SJSA1 (cell line): ENCODE data around the gene ZNF77. TPM values are rescaled to one million over a fixed set of nuclear protein-coding genes. Genes with fewer than 3 reads are reported as not detected.
"Not testable (repeated sequence)": the region's sequence is repeated elsewhere in the genome, so short reads cannot be mapped to it uniquely, and the experiment has no call there.

Experiments used
- DNase-seq, 2 experiments: peaks; one replicate each; pipeline ENCODE4 v3.0.0-alpha.2; 2015 to 2020; ENCODE audit warnings: low spot score in 2 of 2, low read depth in 1 of 2
- H3K27ac ChIP-seq: fragments of 250-450 bp; sonication (Bioruptor Pico); 2 replicates; pipeline ENCODE4 v1.5.1; 2020; ENCODE audit warnings: mild to moderate bottlenecking, moderate library complexity
- H3K27me3 ChIP-seq: fragments of 250-450 bp; sonication (Bioruptor Pico); replicated peaks from 2 replicates; pipeline ENCODE4 v1.5.1; 2020; ENCODE audit warnings: mild to moderate bottlenecking, moderate library complexity
- H3K36me3 ChIP-seq: fragments of 250-450 bp; sonication (Bioruptor Pico); 2 replicates; pipeline ENCODE4 v1.5.1; 2020; ENCODE audit warnings: mild to moderate bottlenecking
- H3K4me1 ChIP-seq: fragments of 250-450 bp; sonication (Bioruptor Pico); replicated peaks from 2 replicates; pipeline ENCODE4 v1.6.1; 2021; ENCODE audit warnings: mild to moderate bottlenecking
- H3K4me3 ChIP-seq: fragments of 250-450 bp; sonication (Bioruptor Pico); 2 replicates; pipeline ENCODE4 v1.5.1; 2020; ENCODE audit warnings: mild to moderate bottlenecking
- H3K9me3 ChIP-seq: fragments of 250-450 bp; sonication (Bioruptor Pico); replicated peaks from 2 replicates; pipeline ENCODE4 v1.5.1; 2020; ENCODE audit warnings: mild to moderate bottlenecking
- total RNA-seq: library from RNA; depleted of rRNA; stranded (reverse); fragments of >200 nt; shearing (Covaris generic); gene quantifications from 2 replicates; pipeline ENCODE4 v1.2.3, GENCODE V29; 2014; rRNA removed

The ZNF77 gene
- total RNA-seq = 4.5 and 5.6 TPM in 2 replicates

DNA sequence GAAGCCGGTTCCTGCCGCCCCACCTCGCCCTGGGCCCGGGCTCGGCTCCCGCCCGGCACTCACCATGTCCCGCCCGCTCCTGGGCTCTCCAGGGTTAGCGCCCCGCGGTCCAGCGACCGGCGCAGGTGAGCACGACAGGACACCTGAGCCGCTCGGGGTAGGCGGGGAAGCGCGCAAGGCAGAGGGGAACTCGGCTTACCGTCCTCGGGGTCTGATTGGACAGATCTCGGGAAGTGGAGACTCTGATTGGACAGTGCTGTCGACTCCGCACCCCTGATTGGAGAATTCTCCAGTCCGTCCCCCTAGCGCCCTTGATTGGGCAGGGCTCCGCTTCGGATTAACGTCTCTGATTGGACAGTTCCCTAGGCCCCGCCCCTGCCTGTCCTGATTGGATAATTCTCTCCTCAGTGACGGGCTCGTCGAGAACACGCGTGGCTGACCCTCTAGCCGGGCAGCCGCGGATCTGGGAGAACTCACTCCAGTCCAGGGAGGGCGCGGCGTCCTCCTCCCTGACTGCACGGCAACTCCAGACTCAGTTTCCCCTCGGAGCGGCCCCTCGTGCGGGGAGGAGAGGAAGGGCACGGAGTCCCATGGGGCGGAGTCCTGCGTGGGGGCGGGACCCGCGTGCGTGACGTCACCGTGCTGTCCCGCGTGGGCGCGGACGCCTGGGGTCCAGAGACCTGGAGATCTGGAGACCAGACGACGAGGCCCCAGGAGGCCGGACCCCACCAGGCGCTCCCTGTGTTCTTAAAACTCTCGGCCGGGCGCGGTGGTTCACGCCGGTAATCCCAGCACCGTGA lies at the start of gene ZNF77:
ZNF77 (minus strand) TSS at position 197 of the 800 bp plus-strand sequence; CDS start at position 66, 131 bp downstream.
- peaks cover 5% of the 10 kb centered on the region for H3K4me1 ChIP-seq
- no peaks in the 10 kb centered on the region for H3K9me3 ChIP-seq
- H3K4me3 ChIP-seq = peak within 1 kb of the TSS; percentile 74
- peak; percentile 98 to 99 for DNase-seq
- H3K36me3 ChIP-seq = peaks cover 6% of the 10 kb centered on the region; the same call in 1 of the 2 replicates
- peak within 1 kb of the TSS; percentile 62 for H3K27ac ChIP-seq
- no peaks in the 10 kb centered on the region for H3K27me3 ChIP-seq

DNA sequence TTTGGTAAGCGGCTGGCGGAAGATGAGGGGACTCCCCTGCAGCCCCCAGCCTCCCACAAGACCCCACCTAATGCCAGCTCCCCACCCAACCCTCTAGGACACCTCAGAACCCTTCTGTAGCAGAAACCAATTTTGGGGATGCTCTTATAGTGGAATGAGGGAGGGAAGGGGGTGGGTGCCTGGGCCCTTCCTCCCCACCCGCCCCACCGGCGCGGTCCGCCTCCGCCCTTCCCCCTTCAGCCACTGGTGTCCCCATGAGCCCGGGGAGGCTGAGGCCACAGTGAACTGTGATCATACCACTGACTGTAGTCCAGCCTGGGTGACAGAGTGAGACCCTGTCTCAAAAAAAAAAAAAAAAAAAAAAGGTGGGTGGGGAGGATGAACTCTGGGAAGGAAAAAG lies 48.8 kb upstream of the ZNF77 start:
- no peak for DNase-seq
- no peak overlapping the region for H3K27ac ChIP-seq
- H3K27me3 ChIP-seq = no peaks in the 10 kb centered on the region
- H3K4me3 ChIP-seq = no peak overlapping the region
- no peaks in the 10 kb centered on the region for H3K9me3 ChIP-seq
- H3K36me3 ChIP-seq = no peaks in the 10 kb centered on the region
- H3K4me1 ChIP-seq = no peaks in the 10 kb centered on the region

DNA sequence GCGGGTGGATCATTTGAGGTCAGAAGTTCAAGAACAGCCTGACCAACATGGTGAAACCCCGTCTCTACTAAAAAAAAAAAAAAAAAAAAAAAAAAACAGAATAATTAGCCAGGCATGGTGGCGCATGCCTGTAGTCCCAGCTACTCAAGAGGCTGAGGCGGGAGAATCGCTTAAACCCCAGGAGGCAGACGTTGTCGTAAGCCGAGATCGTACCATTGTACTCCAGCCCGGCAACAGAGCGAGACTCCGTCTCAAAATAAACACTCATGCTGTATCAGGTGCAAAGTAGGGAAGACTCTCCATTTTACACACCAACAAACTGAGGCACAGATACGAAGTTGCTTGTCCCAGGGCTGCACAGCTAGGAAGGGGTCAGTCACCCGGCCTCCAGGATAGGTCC lies 48.2 kb upstream of the ZNF77 start:
- Histone ChIP-seq H3K27me3 (no peaks in the 10 kb centered on the region), H3K27ac (no peak overlapping the region), H3K4me3 (no peak overlapping the region), H3K4me1 (no peaks in the 10 kb centered on the region), H3K9me3 (no peaks in the 10 kb centered on the region), H3K36me3 (no peaks in the 10 kb centered on the region)
- DNase-seq = no peak

DNA sequence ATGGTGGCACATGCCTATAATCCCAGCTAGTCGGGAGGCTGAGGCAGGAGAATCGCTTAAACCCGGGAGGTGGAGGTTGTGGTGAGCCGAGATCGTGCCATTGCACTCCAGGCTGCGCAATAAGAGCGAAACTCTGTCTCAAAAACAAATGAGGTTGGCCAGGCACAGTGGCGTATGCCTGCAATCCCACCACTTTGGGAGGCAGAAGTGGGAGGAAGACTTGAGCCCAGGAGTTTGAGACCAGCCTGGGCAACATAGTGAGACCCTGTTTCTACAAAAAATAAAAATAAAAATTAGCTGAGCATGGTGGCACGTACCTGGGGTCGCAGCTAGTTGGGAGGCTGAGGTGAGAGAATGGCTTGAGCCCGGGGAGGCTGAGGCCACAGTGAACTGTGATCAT lies 47.6 kb upstream of the ZNF77 start:
- not testable (repeated sequence) for H3K27ac ChIP-seq, H3K9me3 ChIP-seq, H3K4me1 ChIP-seq, H3K27me3 ChIP-seq, DNase-seq, H3K36me3 ChIP-seq, H3K4me3 ChIP-seq

DNA sequence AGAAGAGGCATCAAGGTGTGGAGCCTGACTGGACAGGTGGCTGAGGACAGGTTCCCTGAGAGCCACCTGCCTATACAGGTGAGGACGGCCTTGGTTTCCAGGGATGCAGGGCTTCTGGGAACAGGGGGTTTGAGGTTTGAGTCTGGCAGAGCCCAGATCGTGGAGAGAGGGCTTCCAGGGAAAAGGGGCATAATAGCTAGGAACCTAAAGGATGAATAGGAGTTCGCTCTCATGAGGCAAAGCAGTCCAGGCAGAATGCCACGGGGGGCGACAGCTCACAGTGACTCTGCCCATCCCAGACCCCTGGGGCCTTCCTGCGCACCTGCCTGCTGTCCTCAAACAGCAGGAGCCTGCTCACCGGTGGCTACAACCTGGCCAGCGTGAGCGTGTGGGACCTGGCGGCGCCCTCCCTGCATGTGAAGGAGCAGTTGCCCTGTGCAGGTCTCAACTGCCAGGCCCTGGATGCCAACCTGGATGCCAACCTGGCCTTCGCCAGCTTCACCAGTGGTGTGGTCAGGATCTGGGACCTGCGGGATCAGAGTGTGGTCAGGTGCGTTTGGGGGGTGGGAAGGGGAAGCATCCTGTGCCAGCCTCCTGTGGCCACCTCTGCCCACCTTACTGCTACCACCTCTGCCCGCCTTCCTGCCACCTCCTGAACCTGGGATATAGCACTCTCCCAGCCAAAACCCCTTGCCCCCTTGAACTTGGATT lies 44.6 kb upstream of the ZNF77 start:
- peaks cover 2% of the 10 kb centered on the region for H3K4me1 ChIP-seq
- H3K36me3 ChIP-seq = no peaks in the 10 kb centered on the region
- no peaks in the 10 kb centered on the region for H3K27me3 ChIP-seq
- no peak overlapping the region for H3K27ac ChIP-seq
- H3K4me3 ChIP-seq = no peak overlapping the region
- H3K9me3 ChIP-seq = no peaks in the 10 kb centered on the region
- DNase-seq = no peak

DNA sequence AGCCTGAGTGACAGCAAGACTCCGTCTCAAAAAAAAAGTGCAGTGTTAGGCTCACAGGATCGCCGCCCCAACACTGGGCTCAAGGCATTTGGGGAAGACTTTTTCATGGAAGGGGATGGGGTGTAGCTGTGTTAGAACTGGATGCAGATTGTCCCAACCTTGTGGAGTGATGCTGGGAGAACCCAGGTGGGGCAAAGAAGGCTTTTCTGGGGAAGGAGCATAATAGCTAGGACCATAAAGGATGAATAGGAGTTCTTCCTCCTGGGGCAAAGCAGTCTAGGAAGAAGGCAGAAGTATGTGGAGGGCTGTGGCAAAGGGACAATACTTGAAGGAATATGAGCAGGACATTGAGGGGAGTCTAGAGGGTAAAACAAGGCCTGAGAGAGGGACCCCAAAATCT lies 43.8 kb upstream of the ZNF77 start:
- no peaks in the 10 kb centered on the region for H3K36me3 ChIP-seq
- peaks cover 11% of the 10 kb centered on the region for H3K4me1 ChIP-seq
- no peaks in the 10 kb centered on the region for H3K9me3 ChIP-seq
- DNase-seq = no peak
- H3K4me3 ChIP-seq = no peak overlapping the region
- no peaks in the 10 kb centered on the region for H3K27me3 ChIP-seq
- H3K27ac ChIP-seq = no peak overlapping the region

DNA sequence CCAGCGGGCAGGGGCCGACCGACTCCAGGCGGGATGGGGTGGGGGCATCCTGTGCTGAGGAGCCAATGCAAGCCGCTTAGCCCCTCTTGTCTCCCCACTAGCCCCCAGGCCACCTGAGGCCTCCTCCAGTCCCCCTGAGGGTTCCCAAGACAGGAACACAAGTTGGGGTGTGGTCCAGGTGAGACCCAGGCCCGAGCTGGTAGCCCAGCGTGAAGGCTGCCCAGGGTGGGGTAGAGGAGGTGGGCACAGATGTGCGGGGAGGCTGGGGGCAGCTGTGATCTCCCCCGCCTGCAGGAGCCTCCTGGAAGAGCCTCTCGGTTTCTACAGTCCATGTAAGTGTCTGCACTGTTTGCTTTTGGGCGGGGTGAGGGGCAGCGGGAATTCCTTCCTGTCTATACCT lies 43.0 kb upstream of the ZNF77 start:
- H3K27ac ChIP-seq = no peak overlapping the region
- H3K4me1 ChIP-seq = peaks cover 18% of the 10 kb centered on the region
- DNase-seq = no peak
- H3K9me3 ChIP-seq = no peaks in the 10 kb centered on the region
- H3K27me3 ChIP-seq = no peaks in the 10 kb centered on the region
- no peaks in the 10 kb centered on the region for H3K36me3 ChIP-seq
- H3K4me3 ChIP-seq = no peak overlapping the region

DNA sequence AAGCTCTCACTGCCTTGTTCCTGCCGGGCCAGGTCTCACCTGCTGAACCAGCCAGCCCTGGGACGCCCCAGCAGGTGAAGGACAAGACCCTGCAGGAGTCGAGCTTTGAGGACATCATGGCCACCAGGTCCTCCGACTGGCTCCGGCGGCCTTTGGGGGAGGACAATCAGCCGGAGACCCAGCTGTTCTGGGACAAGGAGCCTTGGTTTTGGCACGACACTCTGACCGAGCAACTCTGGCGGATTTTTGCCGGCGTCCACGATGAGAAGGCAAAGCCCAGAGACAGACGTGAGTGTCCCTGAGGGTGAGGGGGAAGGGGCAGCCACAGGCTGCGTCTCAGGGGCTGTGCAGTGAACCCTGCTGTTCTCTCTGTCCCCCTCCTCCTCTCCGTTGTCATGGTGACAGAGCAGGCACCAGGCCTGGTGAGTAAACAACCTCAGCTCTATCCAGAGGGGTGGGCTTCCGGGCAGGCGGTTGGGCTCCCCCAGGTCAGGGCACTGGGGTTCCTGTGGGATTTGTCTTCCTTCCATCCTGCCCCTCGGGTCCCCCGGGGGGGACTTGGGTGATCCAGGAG lies 42.3 kb upstream of the ZNF77 start:
- Histone ChIP-seq H3K9me3 (no peaks in the 10 kb centered on the region), H3K27ac (no peak overlapping the region), H3K4me1 (peaks cover 21% of the 10 kb centered on the region), H3K36me3 (no peaks in the 10 kb centered on the region), H3K4me3 (no peak overlapping the region), H3K27me3 (no peaks in the 10 kb centered on the region)
- DNase-seq = no peak

DNA sequence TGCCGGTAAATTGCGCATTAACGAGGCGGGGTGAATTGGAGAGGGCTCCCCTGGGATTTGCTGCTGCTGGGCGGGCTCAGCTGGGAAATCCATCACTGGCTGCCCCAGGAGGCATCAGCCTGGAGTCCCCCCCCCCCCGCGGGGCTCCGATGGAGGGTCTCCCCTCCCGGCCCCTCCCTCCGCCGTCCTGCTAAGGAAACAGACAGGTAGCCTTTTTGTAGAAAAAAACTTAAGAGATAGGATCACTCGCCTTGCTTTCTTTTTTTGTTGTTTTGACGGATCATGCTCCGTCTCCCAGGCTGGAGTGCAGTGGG lies 39.4 kb upstream of the ZNF77 start:
- H3K4me1 ChIP-seq = peaks cover 21% of the 10 kb centered on the region

DNA sequence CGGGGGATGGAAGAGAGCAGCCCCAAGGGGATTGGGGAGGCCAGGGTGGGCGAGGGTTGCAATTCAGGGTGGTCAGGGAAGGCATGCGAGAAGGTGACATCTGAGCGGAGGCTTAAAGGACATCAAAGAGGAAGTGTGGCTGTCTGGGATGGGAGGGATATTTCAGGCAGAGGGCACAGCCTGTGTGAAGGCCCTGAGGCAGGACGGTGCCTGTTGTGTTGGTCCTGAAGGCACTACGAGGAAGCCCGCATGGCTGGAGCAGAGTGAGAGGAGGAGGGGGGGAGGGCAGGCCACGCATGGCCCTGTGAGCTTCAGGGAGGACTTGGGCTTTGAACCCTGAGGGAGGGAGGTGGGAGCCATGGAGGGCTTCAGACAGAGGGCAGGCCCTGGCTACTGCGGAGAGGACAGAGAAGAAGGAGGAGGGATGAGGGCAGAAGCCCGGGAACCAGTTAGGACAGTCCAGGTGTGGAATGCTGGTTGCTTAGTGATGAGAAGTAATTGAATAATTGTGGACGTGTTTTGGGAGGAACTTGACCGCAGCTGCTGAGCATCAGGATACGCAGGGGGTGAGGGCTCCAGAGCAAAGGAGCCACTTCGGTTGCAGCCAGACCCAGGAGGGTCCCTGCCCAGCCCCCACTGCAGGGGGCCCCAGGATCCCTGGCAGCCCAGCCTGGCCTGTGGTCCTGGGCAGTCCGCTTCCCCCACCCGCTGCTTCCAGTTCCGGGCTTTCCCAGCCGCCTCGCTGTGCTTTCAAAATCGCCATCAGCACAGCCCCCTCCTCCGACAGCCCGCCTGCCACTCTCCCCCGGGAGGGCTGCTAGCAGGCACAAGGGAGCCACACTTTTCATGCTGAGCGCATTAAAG lies 38.8 kb upstream of the ZNF77 start:
- H3K4me3 ChIP-seq = peak overlapping the region; percentile 40
- no peaks in the 10 kb centered on the region for H3K36me3 ChIP-seq
- DNase-seq = peak; percentile 54 to 58
- H3K9me3 ChIP-seq = no peaks in the 10 kb centered on the region
- H3K27ac ChIP-seq = no peak overlapping the region
- no peaks in the 10 kb centered on the region for H3K27me3 ChIP-seq
- H3K4me1 ChIP-seq = peaks cover 21% of the 10 kb centered on the region

More for the DNA sequence above, 39.4 kb upstream of the ZNF77 start:
- no peak overlapping the region for H3K27ac ChIP-seq
- H3K9me3 ChIP-seq = no peaks in the 10 kb centered on the region
- no peak for DNase-seq
- H3K36me3 ChIP-seq = no peaks in the 10 kb centered on the region
- H3K4me3 ChIP-seq = peak overlapping the region; percentile 40
- no peaks in the 10 kb centered on the region for H3K27me3 ChIP-seq

DNA sequence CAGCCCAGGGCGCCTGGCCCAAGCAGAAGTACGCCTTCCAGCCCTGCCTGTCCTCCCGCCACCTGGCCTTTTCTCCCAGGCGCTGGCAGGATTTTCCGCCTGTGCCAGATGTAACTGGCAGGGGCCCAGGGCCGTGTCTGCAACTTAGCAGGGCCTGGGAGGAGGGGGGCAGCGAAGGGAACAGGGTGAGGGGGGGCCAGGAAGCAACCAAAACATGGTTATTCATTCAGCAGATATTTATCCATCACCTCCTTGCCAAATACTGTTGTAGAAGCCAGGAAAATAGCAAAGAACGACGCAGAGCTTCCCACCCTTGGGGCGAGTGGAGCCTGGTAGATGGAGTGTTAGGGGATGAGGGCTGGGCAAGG lies 38.2 kb upstream of the ZNF77 start:
- no peak overlapping the region for H3K4me3 ChIP-seq
- no peak overlapping the region for H3K27ac ChIP-seq
- H3K4me1 ChIP-seq = peaks cover 23% of the 10 kb centered on the region
- no peaks in the 10 kb centered on the region for H3K36me3 ChIP-seq
- no peaks in the 10 kb centered on the region for H3K27me3 ChIP-seq
- H3K9me3 ChIP-seq = no peaks in the 10 kb centered on the region
- DNase-seq = no peak

DNA sequence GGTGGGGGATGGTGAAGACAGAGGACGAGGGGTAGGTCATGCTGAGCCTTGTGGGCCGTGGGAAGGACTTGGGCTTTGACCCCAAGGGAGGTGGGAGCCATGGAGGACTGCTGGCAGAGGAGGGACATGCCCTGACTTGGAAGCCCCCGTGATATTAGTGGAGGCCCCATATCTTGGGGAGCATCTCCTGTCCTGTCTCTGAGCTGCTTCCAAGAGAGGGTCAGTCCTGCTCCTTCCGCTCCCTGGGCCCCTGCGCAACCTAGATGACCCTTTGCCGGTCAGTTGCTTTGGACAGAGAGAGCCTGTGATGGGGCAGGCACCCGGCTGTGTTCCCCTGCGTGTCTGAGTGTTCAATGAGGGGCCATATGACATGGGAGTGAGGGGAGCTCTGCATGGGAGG lies 37.8 kb upstream of the ZNF77 start:
- no peak overlapping the region for H3K4me3 ChIP-seq
- peaks cover 27% of the 10 kb centered on the region for H3K4me1 ChIP-seq
- no peak for DNase-seq
- H3K36me3 ChIP-seq = no peaks in the 10 kb centered on the region
- H3K9me3 ChIP-seq = no peaks in the 10 kb centered on the region
- H3K27ac ChIP-seq = no peak overlapping the region
- H3K27me3 ChIP-seq = no peaks in the 10 kb centered on the region

DNA sequence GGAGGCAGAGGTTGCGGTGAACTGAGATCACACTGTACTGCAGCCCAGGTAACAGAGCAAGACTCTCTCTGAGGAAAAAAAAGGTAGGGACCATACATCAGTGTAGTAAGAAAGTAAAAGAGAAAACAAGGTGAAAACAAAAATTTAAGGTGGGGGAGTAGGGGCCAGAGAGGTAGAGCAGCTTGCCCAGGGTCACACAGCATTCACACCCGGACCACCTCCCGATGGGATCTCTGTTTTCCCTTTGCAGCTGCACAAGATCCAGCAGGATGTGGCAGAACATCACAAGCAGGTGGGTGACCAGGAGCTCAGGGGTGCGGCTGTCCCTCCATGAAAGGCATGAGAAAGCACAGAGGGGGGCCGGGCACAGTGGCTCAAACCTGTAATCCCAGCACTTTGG lies 37.1 kb upstream of the ZNF77 start:
- H3K36me3 ChIP-seq = no peaks in the 10 kb centered on the region
- no peak overlapping the region for H3K4me3 ChIP-seq

More for the DNA sequence above, 37.1 kb upstream of the ZNF77 start:
- Histone ChIP-seq H3K27me3 (no peaks in the 10 kb centered on the region), H3K27ac (no peak overlapping the region), H3K9me3 (no peaks in the 10 kb centered on the region), H3K4me1 (peaks cover 29% of the 10 kb centered on the region)
- DNase-seq = no peak
